ENCODE data around the gene RFPL1. TPM values are rescaled to one million over a fixed set of nuclear protein-coding genes. Genes with fewer than 3 reads are reported as not detected.

Gene RFPL1
- total RNA-seq, 2 donors from 2014 or later, result not detected

DNA sequence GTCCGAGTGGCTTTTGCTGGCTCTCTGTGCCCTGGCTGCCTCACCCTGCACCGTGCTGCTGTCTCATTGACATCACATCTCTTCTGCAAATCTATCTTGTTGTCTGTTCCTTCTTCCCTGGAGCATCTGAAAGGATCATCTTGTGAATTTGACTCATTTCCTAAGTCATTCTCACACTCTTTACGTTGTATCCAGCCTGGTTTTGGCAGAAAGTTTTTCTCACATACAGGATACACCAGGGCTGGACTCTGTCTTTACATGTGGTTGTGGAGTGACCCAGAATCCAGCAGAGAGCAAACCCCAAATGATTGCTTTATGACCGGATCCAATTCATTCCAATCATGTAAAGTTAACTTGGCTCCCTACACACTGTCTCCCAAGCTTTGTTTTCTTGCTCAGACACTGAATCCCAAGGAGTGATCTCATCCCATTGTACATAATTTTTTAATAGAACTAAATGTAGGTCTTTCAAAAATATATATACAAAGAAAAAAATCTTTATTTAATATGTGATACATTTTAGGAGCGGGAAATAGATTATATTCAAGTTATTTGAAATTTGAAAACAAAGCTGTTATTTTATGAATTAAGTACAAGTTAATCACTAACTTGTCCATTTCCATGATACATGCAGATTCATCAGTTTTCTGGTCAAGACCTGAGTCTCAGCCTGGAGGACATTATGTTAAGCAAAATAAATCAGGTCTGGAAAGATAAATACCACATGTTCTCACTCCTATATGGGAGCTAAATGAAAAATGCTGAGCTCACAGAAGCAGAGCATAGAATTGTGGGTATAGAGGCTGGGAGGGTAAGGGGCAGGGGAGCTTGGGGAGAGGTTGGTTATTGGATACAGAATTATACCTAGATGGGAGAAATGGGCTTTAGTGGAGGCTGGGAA is 2.9 kb upstream of the RFPL1 start:
- WGBS, 2 donors, result 64 to 69% methylated on average over 5 of the region's 5 CpGs
- DNase-seq, result no peak
- H3K27me3 ChIP-seq, result no peaks in the 10 kb centered on the region
- no peak overlapping the region for H3K4me3 ChIP-seq
- H3K4me1 ChIP-seq, result no peaks in the 10 kb centered on the region
- no peak for ATAC-seq
- H3K9me3 ChIP-seq, result no peaks in the 10 kb centered on the region
- intact Hi-C loops (cut with DNase I), result no loop called here
- no peak overlapping the region for H3K27ac ChIP-seq
- no peaks in the 10 kb centered on the region for H3K36me3 ChIP-seq (replicated peaks in 1 of 2; ENCODE audit: insufficient read depth in 1 of 2, low read depth in 2 of 2)
- no peak for TF ChIP-seq POLR2A (IDR thresholded peaks at IDR 0.05)
- TF ChIP-seq, protein P1, sequence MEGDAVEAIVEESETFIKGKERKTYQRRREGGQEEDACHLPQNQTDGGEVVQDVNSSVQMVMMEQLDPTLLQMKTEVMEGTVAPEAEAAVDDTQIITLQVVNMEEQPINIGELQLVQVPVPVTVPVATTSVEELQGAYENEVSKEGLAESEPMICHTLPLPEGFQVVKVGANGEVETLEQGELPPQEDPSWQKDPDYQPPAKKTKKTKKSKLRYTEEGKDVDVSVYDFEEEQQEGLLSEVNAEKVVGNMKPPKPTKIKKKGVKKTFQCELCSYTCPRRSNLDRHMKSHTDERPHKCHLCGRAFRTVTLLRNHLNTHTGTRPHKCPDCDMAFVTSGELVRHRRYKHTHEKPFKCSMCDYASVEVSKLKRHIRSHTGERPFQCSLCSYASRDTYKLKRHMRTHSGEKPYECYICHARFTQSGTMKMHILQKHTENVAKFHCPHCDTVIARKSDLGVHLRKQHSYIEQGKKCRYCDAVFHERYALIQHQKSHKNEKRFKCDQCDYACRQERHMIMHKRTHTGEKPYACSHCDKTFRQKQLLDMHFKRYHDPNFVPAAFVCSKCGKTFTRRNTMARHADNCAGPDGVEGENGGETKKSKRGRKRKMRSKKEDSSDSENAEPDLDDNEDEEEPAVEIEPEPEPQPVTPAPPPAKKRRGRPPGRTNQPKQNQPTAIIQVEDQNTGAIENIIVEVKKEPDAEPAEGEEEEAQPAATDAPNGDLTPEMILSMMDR (IDR thresholded peaks at IDR 0.05), result no peak

- no peak for DNase-seq
- Histone ChIP-seq H3K36me3 (replicated peaks in 1 of 2; ENCODE audit: insufficient read depth in 1 of 2, low read depth in 2 of 2) (no peaks in the 10 kb centered on the region), H3K27ac (no peak overlapping the region), H3K4me1 (peaks cover 4% of the 10 kb centered on the region), H3K4me3 (no peak overlapping the region), H3K9me3 (no peaks in the 10 kb centered on the region), H3K27me3 (no peaks in the 10 kb centered on the region)
- no peak for ATAC-seq
- TF ChIP-seq, protein P1 (IDR thresholded peaks at IDR 0.05), result no peak
- TF ChIP-seq POLR2A (IDR thresholded peaks at IDR 0.05), result no peak
- intact Hi-C loops (cut with DNase I), result no loop called here
- 0 to 22% methylated on average over 1 of the region's 1 CpG for WGBS, 2 donors
Measured at GRCh38 chr22:29442976-29443375, 4.6 kb downstream of the RFPL1 start.

- Histone ChIP-seq H3K4me1 (peaks cover 4% of the 10 kb centered on the region), H3K9me3 (no peaks in the 10 kb centered on the region), H3K4me3 (no peak overlapping the region), H3K27ac (no peak overlapping the region), H3K27me3 (no peaks in the 10 kb centered on the region), H3K36me3 (replicated peaks in 1 of 2; ENCODE audit: insufficient read depth in 1 of 2, low read depth in 2 of 2) (no peaks in the 10 kb centered on the region)
- intact Hi-C loops (cut with DNase I), result no loop called here
- no peak for DNase-seq
- peak; percentile 9 for ATAC-seq
- TF ChIP-seq, protein P1 (IDR thresholded peaks at IDR 0.05), result no peak
- no peak for TF ChIP-seq POLR2A (IDR thresholded peaks at IDR 0.05)
- WGBS, 2 donors, result 62 to 71% methylated on average over 6 of the region's 6 CpGs
Measured at GRCh38 chr22:29443452-29443851, 5.1 kb downstream of the RFPL1 start.

- WGBS, 2 donors, result 49 to 56% methylated on average over 14 of the region's 14 CpGs
- Histone ChIP-seq H3K9me3 (no peaks in the 10 kb centered on the region), H3K27me3 (no peaks in the 10 kb centered on the region), H3K4me3 (no peak overlapping the region), H3K4me1 (peaks cover 4% of the 10 kb centered on the region), H3K27ac (no peak overlapping the region), H3K36me3 (replicated peaks in 1 of 2; ENCODE audit: insufficient read depth in 1 of 2, low read depth in 2 of 2) (no peaks in the 10 kb centered on the region)
- TF ChIP-seq, protein P1 (IDR thresholded peaks at IDR 0.05), result no peak
- TF ChIP-seq POLR2A (IDR thresholded peaks at IDR 0.05), result no peak
- DNase-seq (no peak), ATAC-seq (no peak)
- intact Hi-C loops (cut with DNase I), result no loop called here
Measured at GRCh38 chr22:29443861-29444792, 5.7 kb downstream of the RFPL1 start.
